ENCODE measurements around the gene NPHP4. TPM values are rescaled to one million over a fixed set of nuclear protein-coding genes. Genes with fewer than 3 reads are reported as not detected.

The NPHP4 gene
- total and polyA plus RNA-seq, 2 donors (not counting 3 experiments of a cell fraction or from before 2014, with no cell fraction given), result 4.4 to 11.7 TPM

DNA sequence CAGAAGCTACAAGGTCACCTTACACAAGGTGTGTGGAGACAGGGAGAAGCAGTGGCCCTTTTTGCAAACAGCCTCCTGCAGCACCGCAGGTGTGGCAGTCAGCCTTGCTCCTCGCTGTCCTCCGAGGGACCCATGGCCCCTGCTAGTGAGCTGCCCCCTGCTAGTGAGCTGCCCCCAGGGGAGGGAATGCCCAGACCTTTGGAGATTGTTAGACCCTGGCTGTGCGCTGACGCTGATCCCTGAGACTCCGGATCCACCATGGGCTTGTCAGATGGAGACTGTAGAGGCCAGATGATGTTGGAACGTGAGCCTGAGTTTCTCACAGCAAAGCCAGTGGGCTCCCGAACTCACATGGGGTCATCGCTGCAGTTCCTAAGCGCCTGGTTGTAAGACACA is 172.2 kb downstream of the NPHP4 start:
- H3K4me1 ChIP-seq (ENCODE audit: control insufficient read depth, extremely low read depth, insufficient read depth, low read length), result no peaks in the 10 kb centered on the region
- H3K9me3 ChIP-seq (replicated peaks; ENCODE audit: control insufficient read depth, insufficient read depth, low read length), result no peaks in the 10 kb centered on the region
- H2AFZ ChIP-seq (ENCODE audit: low read depth, low read length), result no peak overlapping the region
- no TSS peak for BruUV-seq (replicated peaks)
- H3K4me2 ChIP-seq (ENCODE audit: insufficient read depth, low read length), result no peak overlapping the region
- no peaks in the 10 kb centered on the region for H3K79me2 ChIP-seq (ENCODE audit: control insufficient read depth, insufficient read depth, low read length)
- TF ChIP-seq JUN (IDR thresholded peaks at IDR 0.05; ENCODE audit: borderline replicate concordance, insufficient read depth, insufficient read length, low read depth), result no peak
- TF ChIP-seq, protein P1, sequence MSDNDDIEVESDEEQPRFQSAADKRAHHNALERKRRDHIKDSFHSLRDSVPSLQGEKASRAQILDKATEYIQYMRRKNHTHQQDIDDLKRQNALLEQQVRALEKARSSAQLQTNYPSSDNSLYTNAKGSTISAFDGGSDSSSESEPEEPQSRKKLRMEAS (IDR thresholded peaks at IDR 0.05; ENCODE audit: insufficient read depth, insufficient read length), result no peak
- TF ChIP-seq POLR2A (IDR thresholded peaks at IDR 0.05; ENCODE audit: low read depth, low read length), result no peak
- TF ChIP-seq POLR2AphosphoS5 (IDR thresholded peaks at IDR 0.05; ENCODE audit: insufficient read depth, low read depth, low read length), result no peak
- TF ChIP-seq FOS (IDR thresholded peaks at IDR 0.05; ENCODE audit: borderline replicate concordance, insufficient read depth, low read length), result no peak
- TF ChIP-seq GATA2 (IDR thresholded peaks at IDR 0.05; ENCODE audit: insufficient read depth, insufficient read length, low read depth, low read length), result no peak
- no peak for TF ChIP-seq MYC (IDR thresholded peaks at IDR 0.05; ENCODE audit: low read depth, low read length)
- TF ChIP-seq EZH2 (IDR thresholded peaks at IDR 0.05; ENCODE audit: borderline replicate concordance, low read depth, low read length, severe bottlenecking), result no peak
- TF ChIP-seq, protein P2, sequence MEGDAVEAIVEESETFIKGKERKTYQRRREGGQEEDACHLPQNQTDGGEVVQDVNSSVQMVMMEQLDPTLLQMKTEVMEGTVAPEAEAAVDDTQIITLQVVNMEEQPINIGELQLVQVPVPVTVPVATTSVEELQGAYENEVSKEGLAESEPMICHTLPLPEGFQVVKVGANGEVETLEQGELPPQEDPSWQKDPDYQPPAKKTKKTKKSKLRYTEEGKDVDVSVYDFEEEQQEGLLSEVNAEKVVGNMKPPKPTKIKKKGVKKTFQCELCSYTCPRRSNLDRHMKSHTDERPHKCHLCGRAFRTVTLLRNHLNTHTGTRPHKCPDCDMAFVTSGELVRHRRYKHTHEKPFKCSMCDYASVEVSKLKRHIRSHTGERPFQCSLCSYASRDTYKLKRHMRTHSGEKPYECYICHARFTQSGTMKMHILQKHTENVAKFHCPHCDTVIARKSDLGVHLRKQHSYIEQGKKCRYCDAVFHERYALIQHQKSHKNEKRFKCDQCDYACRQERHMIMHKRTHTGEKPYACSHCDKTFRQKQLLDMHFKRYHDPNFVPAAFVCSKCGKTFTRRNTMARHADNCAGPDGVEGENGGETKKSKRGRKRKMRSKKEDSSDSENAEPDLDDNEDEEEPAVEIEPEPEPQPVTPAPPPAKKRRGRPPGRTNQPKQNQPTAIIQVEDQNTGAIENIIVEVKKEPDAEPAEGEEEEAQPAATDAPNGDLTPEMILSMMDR (IDR thresholded peaks at IDR 0.05; ENCODE audit: extremely low read depth in 1 of 2, insufficient read depth in 1 of 2, low read depth in 1 of 2, low read length in 2 of 2), result no peak
- no peak overlapping the region for H3K9ac ChIP-seq (replicated peaks; ENCODE audit: extremely low read depth, insufficient read depth, low read length)
- no peaks in the 10 kb centered on the region for H3K9me1 ChIP-seq (replicated peaks; ENCODE audit: control insufficient read depth, extremely low read depth, insufficient read depth, low read length)
- H3K27me3 ChIP-seq (ENCODE audit: control insufficient read depth in 2 of 2, insufficient read depth in 2 of 2, low read length in 2 of 2), result no peaks in the 10 kb centered on the region
- H3K36me3 ChIP-seq (ENCODE audit: control insufficient read depth in 2 of 2, extremely low read depth in 1 of 2, insufficient read depth in 2 of 2, low read length in 2 of 2), result no peaks in the 10 kb centered on the region
- no peak overlapping the region for H3K4me3 ChIP-seq (replicated peaks in 1 of 3; ENCODE audit: insufficient read depth in 1 of 3, low read depth in 1 of 3, low read length in 3 of 3)
- no peaks in the 10 kb centered on the region for H4K20me1 ChIP-seq (replicated peaks; ENCODE audit: control insufficient read depth, extremely low read depth, insufficient read depth, low read length)
- POLR2A ChIA-PET, result no interaction called here
- dilution Hi-C loops (cut with MboI; ENCODE audit: extremely low pct_ligation_motif_present, low sequenced_read_pairs) (no loop called here), intact Hi-C loops (cut with micrococcal nuclease) (no loop called here)
- H3K27ac ChIP-seq (ENCODE audit: insufficient read depth, low read depth, low read length), result no peak overlapping the region
- DNase-seq (ENCODE audit: low read depth, low spot score) (no peak), FAIRE-seq (no peak)
- CTCF ChIA-PET, result no interaction called here

Data from endothelial cell of umbilical vein (primary cell).